ENCODE data around the gene FAM13B.

Gene FAM13B

DNA sequence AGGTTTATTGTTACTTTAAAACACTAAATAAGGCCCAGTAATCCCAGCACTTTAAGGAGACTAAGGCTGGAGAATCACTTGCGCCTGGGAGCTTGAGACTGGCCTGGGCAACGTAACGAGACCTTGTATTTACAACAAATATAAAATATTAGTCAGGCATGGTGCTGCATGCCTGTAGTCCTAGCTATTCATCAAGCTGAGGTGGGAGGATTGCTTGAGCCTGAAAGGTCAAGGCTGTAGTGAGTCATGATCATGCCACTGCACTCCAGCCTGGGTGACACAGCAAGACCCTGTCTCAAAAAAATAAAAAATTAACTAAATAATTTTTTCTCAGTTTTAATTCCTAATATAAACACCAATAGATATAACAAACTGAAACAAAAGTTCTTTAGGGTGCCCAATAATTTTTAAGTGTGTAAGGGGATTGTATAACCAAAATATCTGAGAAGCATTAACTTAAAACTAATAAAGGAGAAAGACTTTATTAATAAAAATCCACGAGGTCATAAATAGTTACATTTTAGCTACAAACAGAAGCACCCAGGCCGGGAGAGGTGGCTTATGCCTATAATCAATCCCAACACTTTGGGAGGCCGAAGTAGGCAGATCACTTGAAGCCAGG lies 32.7 kb downstream of the FAM13B start:
- ChIA-PET POLR2A (no interaction called here), CTCF (no interaction called here)
- TF ChIP-seq ELF4 (IDR thresholded peaks at IDR 0.05) (no peak), FOXK2 (IDR thresholded peaks at IDR 0.05) (no peak), FOXA1 (IDR thresholded peaks at IDR 0.05) (no peak), FOXM1 (IDR thresholded peaks at IDR 0.05; ENCODE audit: borderline replicate concordance) (no peak)
- TF ChIP-seq, protein P1, sequence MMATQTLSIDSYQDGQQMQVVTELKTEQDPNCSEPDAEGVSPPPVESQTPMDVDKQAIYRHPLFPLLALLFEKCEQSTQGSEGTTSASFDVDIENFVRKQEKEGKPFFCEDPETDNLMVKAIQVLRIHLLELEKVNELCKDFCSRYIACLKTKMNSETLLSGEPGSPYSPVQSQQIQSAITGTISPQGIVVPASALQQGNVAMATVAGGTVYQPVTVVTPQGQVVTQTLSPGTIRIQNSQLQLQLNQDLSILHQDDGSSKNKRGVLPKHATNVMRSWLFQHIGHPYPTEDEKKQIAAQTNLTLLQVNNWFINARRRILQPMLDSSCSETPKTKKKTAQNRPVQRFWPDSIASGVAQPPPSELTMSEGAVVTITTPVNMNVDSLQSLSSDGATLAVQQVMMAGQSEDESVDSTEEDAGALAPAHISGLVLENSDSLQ (IDR thresholded peaks at IDR 0.05) = no peak
- DNase-seq (ENCODE audit: extremely low spot score) = no peak

DNA sequence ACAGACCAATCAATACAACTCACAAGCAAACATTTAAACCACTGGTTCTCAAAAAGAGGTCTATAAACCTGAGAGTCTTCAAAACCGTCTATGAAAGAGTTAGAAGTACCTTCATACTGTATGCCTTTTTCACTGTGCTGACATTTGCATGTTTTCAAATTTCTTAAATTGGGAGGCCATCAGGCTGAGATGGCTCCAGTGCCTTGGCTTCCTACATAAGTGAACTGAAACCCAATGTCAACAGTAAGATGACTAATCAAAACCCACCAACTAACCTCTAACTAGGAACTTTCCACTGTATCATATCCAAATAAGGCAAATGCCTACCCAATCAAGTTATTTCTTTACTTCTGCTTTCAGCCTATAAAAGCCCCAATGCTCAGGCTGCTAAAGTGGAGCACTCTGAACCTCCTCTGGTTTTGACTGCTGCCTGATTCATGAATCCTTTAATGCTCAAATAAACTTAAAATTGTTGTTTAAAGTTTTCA lies 35.1 kb downstream of the FAM13B start:
- DNase-seq (ENCODE audit: extremely low spot score) = no peak
- POLR2A ChIA-PET = interaction anchor here (1.2 kb wide), 1 partner anchor 108 kb away, joined by 3 read pairs; the partner anchor contains the start of gene PKD2L2
- TF ChIP-seq HDGF (IDR thresholded peaks at IDR 0.05; ENCODE audit: borderline replicate concordance) = no peak
- TF ChIP-seq, protein P1 (IDR thresholded peaks at IDR 0.05) = no peak
- no peak for TF ChIP-seq ZNF384 (IDR thresholded peaks at IDR 0.05)
- no peak for TF ChIP-seq TARDBP (IDR thresholded peaks at IDR 0.05)
- no peak for TF ChIP-seq SUZ12 (IDR thresholded peaks at IDR 0.05)
- no peak for TF ChIP-seq BHLHE40 (IDR thresholded peaks at IDR 0.05; ENCODE audit: borderline replicate concordance)
- TF ChIP-seq SP1 (IDR thresholded peaks at IDR 0.05) = no peak
- no peak for TF ChIP-seq CTBP1 (IDR thresholded peaks at IDR 0.05; ENCODE audit: borderline replicate concordance)
- no peak for TF ChIP-seq NFRKB (IDR thresholded peaks at IDR 0.05)
- no peak for TF ChIP-seq FOXA1 (IDR thresholded peaks at IDR 0.05)
- TF ChIP-seq ELF4 (IDR thresholded peaks at IDR 0.05) = no peak
- TF ChIP-seq ARNT (IDR thresholded peaks at IDR 0.05) = no peak
- TF ChIP-seq L3MBTL2 (conservative IDR thresholded peaks at IDR 0.05) = no peak
- TF ChIP-seq FOXK2 (IDR thresholded peaks at IDR 0.05) = no peak
- TF ChIP-seq LEF1 (IDR thresholded peaks at IDR 0.05; ENCODE audit: borderline replicate concordance) = no peak
- no peak for TF ChIP-seq FOXM1 (IDR thresholded peaks at IDR 0.05; ENCODE audit: borderline replicate concordance)
- CTCF ChIA-PET = no interaction called here

DNA sequence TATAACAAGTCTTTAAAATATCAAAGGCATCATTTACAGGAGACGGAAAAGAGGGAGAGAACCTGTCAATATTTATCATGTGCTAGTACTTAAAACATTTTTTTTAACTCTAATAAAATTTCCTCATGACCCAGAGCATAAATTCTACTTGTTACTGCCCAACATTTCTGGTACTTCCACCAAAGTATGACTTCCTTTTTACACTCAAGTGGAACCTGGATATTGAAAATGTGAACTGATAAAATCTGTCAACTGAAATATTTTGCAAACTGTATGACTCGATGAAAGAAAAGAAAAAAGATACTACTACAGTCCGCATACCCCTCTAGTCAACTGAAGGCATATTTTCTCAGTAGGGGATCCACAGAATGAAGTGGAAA lies 37.1 kb downstream of the FAM13B start:
- ChIA-PET POLR2A (no interaction called here), CTCF (no interaction called here)
- TF ChIP-seq TARDBP (IDR thresholded peaks at IDR 0.05) = no peak
- TF ChIP-seq FOXK2 (IDR thresholded peaks at IDR 0.05) = no peak
- TF ChIP-seq HDGF (IDR thresholded peaks at IDR 0.05; ENCODE audit: borderline replicate concordance) = no peak
- no peak for TF ChIP-seq SUZ12 (IDR thresholded peaks at IDR 0.05)
- no peak for TF ChIP-seq ARNT (IDR thresholded peaks at IDR 0.05)
- TF ChIP-seq, protein P1 (IDR thresholded peaks at IDR 0.05) = no peak
- no peak for TF ChIP-seq LEF1 (IDR thresholded peaks at IDR 0.05; ENCODE audit: borderline replicate concordance)
- no peak for TF ChIP-seq FOXA1 (IDR thresholded peaks at IDR 0.05)
- TF ChIP-seq ELF4 (IDR thresholded peaks at IDR 0.05) = no peak
- TF ChIP-seq FOXM1 (IDR thresholded peaks at IDR 0.05; ENCODE audit: borderline replicate concordance) = no peak
- no peak for TF ChIP-seq CTBP1 (IDR thresholded peaks at IDR 0.05; ENCODE audit: borderline replicate concordance)
- TF ChIP-seq L3MBTL2 (conservative IDR thresholded peaks at IDR 0.05) = no peak
- TF ChIP-seq SP1 (IDR thresholded peaks at IDR 0.05) = no peak
- no peak for TF ChIP-seq NFRKB (IDR thresholded peaks at IDR 0.05)
- no peak for DNase-seq (ENCODE audit: extremely low spot score)

GRCh38 chr5:137995077-137995748 lies 37.7 kb downstream of the FAM13B start:
- POLR2A ChIA-PET = no interaction called here

GRCh38 chr5:137994556-137994955 lies 38.3 kb downstream of the FAM13B start:
- POLR2A ChIA-PET = interaction anchor here (1.1 kb wide), 1 partner anchor 39 kb away, joined by 5 read pairs; the partner anchor contains the start of gene FAM13B
- peak; percentile 14 for DNase-seq (ENCODE audit: extremely low spot score)

More at GRCh38 chr5:137995077-137995748, 37.7 kb downstream of the FAM13B start:
- CTCF ChIA-PET = no interaction called here
- DNase-seq (ENCODE audit: extremely low spot score) = peak; percentile 15
- no peak for TF ChIP-seq ZNF384 (IDR thresholded peaks at IDR 0.05)
- no peak for TF ChIP-seq ELF4 (IDR thresholded peaks at IDR 0.05)
- TF ChIP-seq FOXA1 (IDR thresholded peaks at IDR 0.05) = no peak
- TF ChIP-seq FOXK2 (IDR thresholded peaks at IDR 0.05) = no peak
- TF ChIP-seq SP1 (IDR thresholded peaks at IDR 0.05) = no peak
- no peak for TF ChIP-seq SUZ12 (IDR thresholded peaks at IDR 0.05)
- TF ChIP-seq LEF1 (IDR thresholded peaks at IDR 0.05; ENCODE audit: borderline replicate concordance) = no peak
- TF ChIP-seq CTBP1 (IDR thresholded peaks at IDR 0.05; ENCODE audit: borderline replicate concordance) = no peak
- TF ChIP-seq BHLHE40 (IDR thresholded peaks at IDR 0.05; ENCODE audit: borderline replicate concordance) = no peak
- TF ChIP-seq HDGF (IDR thresholded peaks at IDR 0.05; ENCODE audit: borderline replicate concordance) = no peak
- no peak for TF ChIP-seq TARDBP (IDR thresholded peaks at IDR 0.05)
- TF ChIP-seq, protein P1 (IDR thresholded peaks at IDR 0.05) = no peak
- TF ChIP-seq NFRKB (IDR thresholded peaks at IDR 0.05) = no peak

More at GRCh38 chr5:137994556-137994955, 38.3 kb downstream of the FAM13B start:
- TF ChIP-seq CTBP1 (IDR thresholded peaks at IDR 0.05; ENCODE audit: borderline replicate concordance) (0 out of 2 replicates have a peak, but pooled peaks have one; percentile 19), FOXA1 (IDR thresholded peaks at IDR 0.05) (no peak), ZNF384 (IDR thresholded peaks at IDR 0.05) (no peak), SUZ12 (IDR thresholded peaks at IDR 0.05) (no peak)
- TF ChIP-seq, protein P1 (IDR thresholded peaks at IDR 0.05) = peak; percentile 93
- CTCF ChIA-PET = no interaction called here

Data from HEK293T (cell line).